HG03135 (cell line): ENCODE results near the gene CTNND2.
"Not testable (repeated sequence)": the region's sequence is repeated elsewhere in the genome, so short reads cannot be mapped to it uniquely, and the experiment has no call there.

Experiments
- ATAC-seq: cut with Tn5 transposase; IDR thresholded peaks from one replicate; pipeline ENCODE4 v1.9.1; 2021; ENCODE audit warnings: mild to moderate bottlenecking, moderate library complexity; ENCODE audit not compliant: unreplicated experiment

Gene CTNND2

GRCh38 chr5:11869203-11869602, 35.0 kb downstream of the CTNND2 start:
- ATAC-seq, result no peak

DNA sequence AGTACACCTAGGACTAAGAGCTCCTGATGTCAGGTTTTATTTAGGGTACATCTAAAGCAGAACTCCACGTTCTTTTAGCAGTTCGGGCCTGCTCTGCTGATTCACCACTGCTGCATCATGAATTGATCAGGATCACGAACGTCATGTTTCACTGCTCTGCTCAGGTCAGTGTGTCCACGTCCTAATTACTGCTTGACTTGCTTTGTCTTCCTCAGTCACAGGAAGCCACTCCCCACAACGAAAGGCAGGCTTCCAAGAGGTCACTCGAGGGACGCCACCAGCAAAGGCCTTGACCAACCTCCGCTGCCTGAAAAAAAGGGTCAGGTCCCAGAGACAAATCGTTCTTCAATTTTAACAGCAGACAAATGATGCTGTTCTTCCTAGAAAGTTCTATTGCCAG, 40.3 kb downstream of the CTNND2 start:
- no peak for ATAC-seq

GRCh38 chr5:11857391-11857790, 46.9 kb downstream of the CTNND2 start:
- no peak for ATAC-seq

- ATAC-seq, result no peak
Measured at GRCh38 chr5:11854936-11855335, 49.3 kb downstream of the CTNND2 start.

- no peak for ATAC-seq
Measured at GRCh38 chr5:11853796-11854195, 50.5 kb downstream of the CTNND2 start.

- no peak for ATAC-seq
Measured at GRCh38 chr5:11853140-11853539, 51.1 kb downstream of the CTNND2 start.

DNA sequence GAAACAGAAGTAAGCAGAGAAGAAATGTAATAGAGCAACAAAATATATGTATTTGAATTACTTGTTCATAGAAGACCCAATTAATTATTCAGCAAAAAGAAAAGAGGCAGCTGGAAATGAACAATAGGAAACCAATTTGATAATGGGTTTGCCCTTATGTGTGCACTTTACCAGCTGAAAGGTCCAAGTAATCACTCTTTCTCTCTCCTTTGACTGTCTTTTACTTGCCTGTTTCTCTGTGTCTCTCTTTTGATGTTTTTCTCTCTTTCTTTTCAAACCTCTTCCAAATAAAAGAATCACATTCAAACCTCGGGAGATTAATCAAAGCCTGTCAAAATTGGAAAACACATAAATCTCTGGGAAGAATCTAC, 51.5 kb downstream of the CTNND2 start:
- no peak for ATAC-seq

DNA sequence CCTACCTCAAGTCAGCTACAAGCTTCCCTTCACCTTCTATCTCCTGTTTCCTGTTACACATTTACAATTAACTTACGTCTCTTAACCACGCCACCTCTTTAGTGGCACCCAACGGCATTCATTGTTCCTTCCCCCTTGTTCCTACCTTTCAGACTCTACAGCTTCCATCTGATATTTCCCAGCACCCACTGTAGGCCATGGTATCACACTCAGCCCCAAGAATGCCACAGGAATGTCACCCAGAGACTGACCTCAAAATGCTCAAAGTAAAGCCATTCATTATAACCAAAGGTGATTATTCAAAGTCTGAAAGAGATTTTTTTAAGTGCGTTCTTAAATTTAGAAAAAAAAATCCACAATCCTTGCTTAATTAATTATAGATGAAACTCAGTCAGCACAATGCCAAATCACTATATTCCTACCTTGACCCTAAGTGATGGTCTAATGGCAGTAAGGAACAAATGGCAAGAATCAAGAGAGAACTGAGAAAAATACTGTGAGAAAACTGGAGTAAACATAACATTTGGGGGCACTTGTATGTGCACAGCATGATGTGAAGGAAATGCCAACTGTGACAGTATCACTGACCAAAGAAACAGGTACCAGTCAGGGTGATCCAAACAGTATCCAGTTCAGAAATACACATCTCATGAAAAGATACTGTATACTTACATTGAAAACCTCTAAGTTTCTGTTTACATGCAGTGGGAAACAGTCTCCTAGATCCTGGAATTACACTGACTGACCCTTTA, 52.1 kb downstream of the CTNND2 start:
- ATAC-seq, result no peak

DNA sequence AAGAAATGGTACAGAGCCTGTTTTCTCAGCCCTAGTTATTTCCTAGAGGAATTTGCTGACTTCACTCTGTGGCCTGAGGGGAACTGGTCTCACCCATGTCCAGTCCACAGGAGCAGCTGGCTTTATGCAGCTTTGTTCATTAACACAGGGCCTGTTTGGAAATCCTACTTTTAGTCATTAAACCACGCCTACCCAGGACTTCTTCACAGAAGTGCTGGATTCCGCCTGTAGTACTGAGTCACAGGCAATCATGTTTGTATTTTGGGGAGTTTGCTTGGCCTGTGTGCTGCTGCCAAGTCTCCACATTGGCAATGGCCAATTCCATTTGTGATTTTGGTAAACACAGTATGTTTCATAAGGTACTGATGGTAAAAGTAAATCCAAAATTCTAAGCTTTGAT, 52.8 kb downstream of the CTNND2 start:
- no peak for ATAC-seq

GRCh38 chr5:11828566-11828965, 75.7 kb downstream of the CTNND2 start:
- ATAC-seq, result not testable (repeated sequence)

- no peak for ATAC-seq
Measured at GRCh38 chr5:11822598-11822997, 81.6 kb downstream of the CTNND2 start.

- no peak for ATAC-seq
Measured at GRCh38 chr5:11815916-11816315, 88.3 kb downstream of the CTNND2 start.

DNA sequence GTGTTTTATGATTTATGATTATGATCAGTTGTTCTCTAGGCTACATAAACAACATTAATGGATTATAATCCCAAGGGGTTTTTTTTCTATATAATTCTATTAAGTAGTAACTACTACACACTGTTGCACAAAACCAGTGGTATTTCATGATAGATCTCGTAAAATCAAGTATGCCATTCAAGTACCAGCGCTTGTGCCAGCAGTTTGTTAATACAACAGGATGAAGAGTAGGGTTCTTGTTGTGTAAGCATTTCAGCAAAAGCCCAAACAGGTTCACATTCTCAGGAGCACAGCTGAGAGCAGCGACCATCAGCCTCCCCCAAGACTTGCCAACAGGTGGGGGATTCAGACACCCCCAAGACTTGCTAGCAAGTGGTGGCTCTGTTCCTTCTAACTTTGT, 88.8 kb downstream of the CTNND2 start:
- ATAC-seq, result no peak

- no peak for ATAC-seq
Measured at GRCh38 chr5:11814373-11814772, 89.9 kb downstream of the CTNND2 start.

- no peak for ATAC-seq
Measured at GRCh38 chr5:11809407-11809806, 94.8 kb downstream of the CTNND2 start.

GRCh38 chr5:11803436-11803835, 100.8 kb downstream of the CTNND2 start:
- ATAC-seq, result no peak

- no peak for ATAC-seq
Measured at GRCh38 chr5:11801061-11801460, 103.2 kb downstream of the CTNND2 start.

DNA sequence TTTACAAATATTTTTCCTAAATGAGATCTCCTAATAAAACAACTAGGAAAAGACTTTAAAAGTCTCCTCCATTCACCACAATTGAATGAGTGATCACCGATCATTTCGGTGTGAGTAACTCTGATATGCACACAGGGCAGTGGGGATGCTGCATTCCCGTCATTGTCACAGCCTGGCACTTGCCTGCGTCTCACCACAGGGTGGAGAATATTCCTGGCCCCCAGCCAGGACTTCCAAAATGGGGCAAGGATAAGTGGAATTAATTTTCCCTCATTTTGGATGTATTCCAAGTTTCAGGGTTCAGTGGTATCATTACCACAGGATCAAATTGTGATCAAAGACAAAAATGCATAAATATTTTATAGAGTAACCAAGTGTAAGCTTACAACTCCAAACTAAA, 107.1 kb downstream of the CTNND2 start:
- no peak for ATAC-seq

DNA sequence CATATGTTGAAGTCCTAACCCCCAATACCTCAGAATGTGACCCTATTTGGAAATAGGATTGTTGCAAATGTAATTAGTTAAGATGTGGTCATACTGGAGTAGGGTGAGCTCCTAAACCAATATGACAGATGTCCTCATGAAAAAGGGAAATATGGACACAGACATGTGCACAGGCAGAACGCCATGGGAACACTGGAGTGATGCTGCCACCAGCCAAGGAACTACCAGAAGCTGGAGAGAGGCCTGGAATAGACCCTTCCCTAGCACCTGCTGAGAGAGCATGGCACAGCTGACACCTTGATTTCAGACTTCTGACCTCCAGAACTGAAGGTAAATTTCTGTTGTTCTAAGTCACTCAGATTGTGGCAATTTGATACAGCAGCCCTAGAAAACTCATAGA, 110.8 kb downstream of the CTNND2 start:
- ATAC-seq, result no peak

GRCh38 chr5:11792621-11793020, 111.6 kb downstream of the CTNND2 start:
- ATAC-seq, result no peak

- no peak for ATAC-seq
Measured at GRCh38 chr5:11791792-11792191, 112.5 kb downstream of the CTNND2 start.

GRCh38 chr5:11790201-11790600, 114.0 kb downstream of the CTNND2 start:
- no peak for ATAC-seq

GRCh38 chr5:11785771-11786352, 118.4 kb downstream of the CTNND2 start:
- no peak for ATAC-seq
